Esophagus squamous epithelium (tissue), 5 donors: ENCODE measurements around the gene PCNT. TPM values are rescaled to one million over a fixed set of nuclear protein-coding genes. Genes with fewer than 3 reads are reported as not detected.
"Not testable (repeated sequence)": the region's sequence is repeated elsewhere in the genome, so short reads cannot be mapped to it uniquely, and the experiment has no call there.

ENCODE experiments used
- DNase-seq: peaks from one replicate; lab custom pipeline; 2025; lab: John Stamatoyannopoulos, UW
- H3K27ac ChIP-seq, 4 donors: fragments of 200-600 bp; sonication (generic); one replicate each; pipeline ENCODE4 v1.5.1; 2016 to 2019; ENCODE audit warnings: mild to moderate bottlenecking in 1 of 4
- H3K27me3 ChIP-seq, 4 donors: fragments of 200-600 bp; sonication (generic); 1 replicate in 3 of 4; 2 replicates in 1 of 4; pipeline versions ENCODE4 v1.5.1 to v1.6.0; 2017 to 2021; ENCODE audit warnings: antibody characterized with exemption in 1 of 4
- H3K36me3 ChIP-seq, 3 donors: fragments of 200-600 bp; sonication (generic); one replicate each; pipeline ENCODE4 v1.5.1; 2016 to 2019
- H3K4me1 ChIP-seq, 3 donors: fragments of 200-600 bp; sonication (generic); one replicate each; pipeline ENCODE4 v1.5.1; 2017 to 2019
- H3K4me3 ChIP-seq, 4 donors: fragments of 200-600 bp; sonication (generic); 1 replicate in 3 of 4; 2 replicates in 1 of 4; pipeline ENCODE4 v1.5.1; 2016 to 2019; ENCODE audit warnings: mild to moderate bottlenecking in 2 of 4, moderate library complexity in 1 of 4
- H3K9me3 ChIP-seq, 3 donors: fragments of 200-600 bp; sonication (generic); one replicate each; pipeline ENCODE4 v1.5.1; 2016 to 2019
- CTCF ChIP-seq, 6 experiments: fragments of 450-650 bp in 4 of 6; fragments of 200-600 bp in 2 of 6; sonication (generic) in 2 of 6; IDR thresholded peaks; one replicate each; pipeline ENCODE4 v1.5.1; 2016 to 2019; ENCODE audit warnings: antibody characterized with exemption in 6 of 6, mild to moderate bottlenecking in 4 of 6, moderate library complexity in 4 of 6
- POLR2A ChIP-seq, 4 donors: fragments of 450-650 bp; IDR thresholded peaks; one replicate each; pipeline ENCODE4 v1.6.1; 2017; ENCODE audit warnings: antibody characterized with exemption in 4 of 4, mild to moderate bottlenecking in 4 of 4, moderate library complexity in 3 of 4
- WGBS, 2 donors: methylation state at CpG; one replicate each; pipeline ENCODE4 v1.1.5; 2018; 5-methylcytosine and 5-hydroxymethylcytosine counted together
- intact Hi-C: fragments of 100-400 bp; cut with DNase I; formaldehyde crosslinking; loops from one replicate; pipeline ENCODE4 v1.15.0; 2022
- total RNA-seq, 4 donors: library from RNA; depleted of rRNA; stranded (reverse); fragments of >200 nt; gene quantifications; one replicate each; pipeline ENCODE4 v1.1.0, GENCODE V29; 2016
- donor health status: DM: yes; HTN: yes; CAD: no.

PCNT gene
- total RNA-seq, 4 donors from 2014 or later, result 26.8 to 38.7 (median 29.9) TPM

DNA sequence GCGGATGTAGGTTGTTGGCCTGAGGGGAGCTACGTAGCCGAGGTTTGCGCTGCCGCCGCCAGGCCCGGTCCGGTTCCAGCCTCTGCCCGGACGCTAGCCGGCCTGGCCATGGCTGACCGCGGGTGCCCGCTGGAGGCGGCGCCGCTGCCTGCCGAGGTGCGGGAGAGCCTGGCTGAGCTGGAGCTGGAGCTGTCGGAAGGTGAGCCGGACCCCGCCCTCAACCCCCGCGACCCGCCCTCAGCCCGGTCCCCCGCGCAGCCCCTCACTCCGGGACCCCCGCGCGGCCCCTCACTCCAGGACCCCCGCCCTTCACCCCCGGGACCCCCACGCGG, 135.0 kb downstream of the PCNT start:
- H3K27me3 ChIP-seq, result no peaks in the 10 kb centered on the region
- H3K36me3 ChIP-seq, result peaks cover 0 to 6% (median 0%) of the 10 kb centered on the region in 3 donors
- TF ChIP-seq CTCF (IDR thresholded peaks at IDR 0.05), result peak in 1 of 6 experiments; percentile 3
- no peak for TF ChIP-seq POLR2A (IDR thresholded peaks at IDR 0.05)
- intact Hi-C loops, result no loop called here
- peak overlapping the region; percentile 69 to 100 (median 96) for H3K4me3 ChIP-seq
- H3K27ac ChIP-seq, result peak overlapping the region; percentile 89 to 98 (median 96)
- DNase-seq, result no peak
- H3K9me3 ChIP-seq, result no peaks in the 10 kb centered on the region
- H3K4me1 ChIP-seq, result peaks cover 18 to 74% (median 36%) of the 10 kb centered on the region in 3 donors
- WGBS, 2 donors, result 0% methylated on average over 2 of the region's 36 CpGs; no CpG with 5 or more reads in 1 of the 2 donors

- H3K4me1 ChIP-seq, result peaks cover 18 to 72% (median 36%) of the 10 kb centered on the region in 3 donors
- intact Hi-C loops, result no loop called here
- peaks cover 0 to 12% (median 0%) of the 10 kb centered on the region in 3 donors for H3K36me3 ChIP-seq
- DNase-seq, result no peak
- 0 to 14% methylated on average over 3 to 11 of the region's 41 CpGs for WGBS, 2 donors
- no peaks in the 10 kb centered on the region for H3K27me3 ChIP-seq
- H3K9me3 ChIP-seq, result no peaks in the 10 kb centered on the region
- TF ChIP-seq POLR2A (IDR thresholded peaks at IDR 0.05), result no peak
- TF ChIP-seq CTCF (IDR thresholded peaks at IDR 0.05), result no peak
- H3K4me3 ChIP-seq, result peak overlapping the region; percentile 69 to 100 (median 96)
- peak overlapping the region; percentile 89 to 98 (median 96) for H3K27ac ChIP-seq
Measured at GRCh38 chr21:46459356-46460112, 135.6 kb downstream of the PCNT start.

- Histone ChIP-seq H3K27me3 (no peaks in the 10 kb centered on the region), H3K9me3 (no peaks in the 10 kb centered on the region), H3K36me3 (peaks cover 0 to 24% (median 0%) of the 10 kb centered on the region in 3 donors), H3K4me3 (no peak overlapping the region), H3K27ac (no peak overlapping the region), H3K4me1 (peaks cover 11 to 48% (median 12%) of the 10 kb centered on the region in 3 donors)
- TF ChIP-seq POLR2A (IDR thresholded peaks at IDR 0.05), result no peak
- TF ChIP-seq CTCF (IDR thresholded peaks at IDR 0.05), result no peak
- whole genome bisulfite sequencing, 2 donors, result 75 to 84% methylated on average over 5 of the region's 5 CpGs
- intact Hi-C loops, result no loop called here
- DNase-seq, result no peak
Measured at GRCh38 chr21:46461909-46462308, 138.0 kb downstream of the PCNT start.

- intact Hi-C loops, H3K9me3 ChIP-seq, H3K27ac ChIP-seq, DNase-seq, H3K4me3 ChIP-seq, H3K27me3 ChIP-seq: not testable (repeated sequence)
- H3K4me1 ChIP-seq, result peaks cover 0 to 27% (median 2%) of the 10 kb centered on the region in 3 donors
- 92 to 96% methylated on average over 4 to 6 of the region's 6 CpGs for WGBS, 2 donors
- peaks cover 0 to 33% (median 0%) of the 10 kb centered on the region in 3 donors for H3K36me3 ChIP-seq
Measured at GRCh38 chr21:46465153-46465552, 141.2 kb downstream of the PCNT start.

- H3K4me1 ChIP-seq, result peaks cover 0 to 22% (median 0%) of the 10 kb centered on the region in 3 donors
- intact Hi-C loops, result no loop called here
- no peaks in the 10 kb centered on the region for H3K9me3 ChIP-seq
- no peak overlapping the region for H3K27ac ChIP-seq
- 73 to 76% methylated on average over 3 of the region's 3 CpGs for WGBS, 2 donors
- no peak overlapping the region for H3K4me3 ChIP-seq
- H3K27me3 ChIP-seq, result no peaks in the 10 kb centered on the region
- TF ChIP-seq CTCF (IDR thresholded peaks at IDR 0.05) (no peak), POLR2A (IDR thresholded peaks at IDR 0.05) (no peak)
- H3K36me3 ChIP-seq, result peaks cover 0 to 33% (median 0%) of the 10 kb centered on the region in 3 donors
- DNase-seq, result no peak
Measured at GRCh38 chr21:46465651-46466050, 141.7 kb downstream of the PCNT start.
